Measurements from ENCODE around the gene KCNIP1.

KCNIP1 gene

GRCh38 chr5:170603578-170604565 lies 100.1 kb downstream of the KCNIP1 start:
- no peak for DNase-seq

- no peak for DNase-seq
Measured at GRCh38 chr5:170606941-170607340, 103.1 kb downstream of the KCNIP1 start.

- no peak for DNase-seq
Measured at GRCh38 chr5:170611449-170612090, 107.8 kb downstream of the KCNIP1 start.

GRCh38 chr5:170612256-170612678 lies 108.4 kb downstream of the KCNIP1 start:
- DNase-seq, result no peak

- no peak for DNase-seq
Measured at GRCh38 chr5:170614065-170614490, 110.3 kb downstream of the KCNIP1 start.

- no peak for DNase-seq
Measured at GRCh38 chr5:170614720-170615119, 110.9 kb downstream of the KCNIP1 start.

- DNase-seq, result no peak
Measured at GRCh38 chr5:170617533-170618490, 114.0 kb downstream of the KCNIP1 start.

- no peak for DNase-seq
Measured at GRCh38 chr5:170619869-170620268, 116.0 kb downstream of the KCNIP1 start.

- DNase-seq, result no peak
Measured at GRCh38 chr5:170622933-170623332, 119.1 kb downstream of the KCNIP1 start.

- no peak for DNase-seq
Measured at GRCh38 chr5:170623576-170624181, 119.9 kb downstream of the KCNIP1 start.

GRCh38 chr5:170625221-170626165 lies 121.7 kb downstream of the KCNIP1 start:
- no peak for DNase-seq

- DNase-seq, result no peak
Measured at GRCh38 chr5:170626507-170627150, 122.8 kb downstream of the KCNIP1 start.

GRCh38 chr5:170627271-170627670 lies 123.5 kb downstream of the KCNIP1 start:
- DNase-seq, result no peak

- DNase-seq, result no peak
Measured at GRCh38 chr5:170628028-170628427, 124.2 kb downstream of the KCNIP1 start.

- DNase-seq, result no peak
Measured at GRCh38 chr5:170628691-170629565, 125.1 kb downstream of the KCNIP1 start.

GRCh38 chr5:170629566-170630175 lies 125.9 kb downstream of the KCNIP1 start:
- no peak for DNase-seq

GRCh38 chr5:170630226-170630625 lies 126.4 kb downstream of the KCNIP1 start:
- DNase-seq, result no peak

GRCh38 chr5:170630711-170631141 lies 126.9 kb downstream of the KCNIP1 start:
- no peak for DNase-seq

Measured in NCI-H1417 treated with DMSO at 0.1 percent for 48 hours (cell line).